ENCODE data around the gene LRRC32.

The LRRC32 gene, protein sequence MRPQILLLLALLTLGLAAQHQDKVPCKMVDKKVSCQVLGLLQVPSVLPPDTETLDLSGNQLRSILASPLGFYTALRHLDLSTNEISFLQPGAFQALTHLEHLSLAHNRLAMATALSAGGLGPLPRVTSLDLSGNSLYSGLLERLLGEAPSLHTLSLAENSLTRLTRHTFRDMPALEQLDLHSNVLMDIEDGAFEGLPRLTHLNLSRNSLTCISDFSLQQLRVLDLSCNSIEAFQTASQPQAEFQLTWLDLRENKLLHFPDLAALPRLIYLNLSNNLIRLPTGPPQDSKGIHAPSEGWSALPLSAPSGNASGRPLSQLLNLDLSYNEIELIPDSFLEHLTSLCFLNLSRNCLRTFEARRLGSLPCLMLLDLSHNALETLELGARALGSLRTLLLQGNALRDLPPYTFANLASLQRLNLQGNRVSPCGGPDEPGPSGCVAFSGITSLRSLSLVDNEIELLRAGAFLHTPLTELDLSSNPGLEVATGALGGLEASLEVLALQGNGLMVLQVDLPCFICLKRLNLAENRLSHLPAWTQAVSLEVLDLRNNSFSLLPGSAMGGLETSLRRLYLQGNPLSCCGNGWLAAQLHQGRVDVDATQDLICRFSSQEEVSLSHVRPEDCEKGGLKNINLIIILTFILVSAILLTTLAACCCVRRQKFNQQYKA

DNA sequence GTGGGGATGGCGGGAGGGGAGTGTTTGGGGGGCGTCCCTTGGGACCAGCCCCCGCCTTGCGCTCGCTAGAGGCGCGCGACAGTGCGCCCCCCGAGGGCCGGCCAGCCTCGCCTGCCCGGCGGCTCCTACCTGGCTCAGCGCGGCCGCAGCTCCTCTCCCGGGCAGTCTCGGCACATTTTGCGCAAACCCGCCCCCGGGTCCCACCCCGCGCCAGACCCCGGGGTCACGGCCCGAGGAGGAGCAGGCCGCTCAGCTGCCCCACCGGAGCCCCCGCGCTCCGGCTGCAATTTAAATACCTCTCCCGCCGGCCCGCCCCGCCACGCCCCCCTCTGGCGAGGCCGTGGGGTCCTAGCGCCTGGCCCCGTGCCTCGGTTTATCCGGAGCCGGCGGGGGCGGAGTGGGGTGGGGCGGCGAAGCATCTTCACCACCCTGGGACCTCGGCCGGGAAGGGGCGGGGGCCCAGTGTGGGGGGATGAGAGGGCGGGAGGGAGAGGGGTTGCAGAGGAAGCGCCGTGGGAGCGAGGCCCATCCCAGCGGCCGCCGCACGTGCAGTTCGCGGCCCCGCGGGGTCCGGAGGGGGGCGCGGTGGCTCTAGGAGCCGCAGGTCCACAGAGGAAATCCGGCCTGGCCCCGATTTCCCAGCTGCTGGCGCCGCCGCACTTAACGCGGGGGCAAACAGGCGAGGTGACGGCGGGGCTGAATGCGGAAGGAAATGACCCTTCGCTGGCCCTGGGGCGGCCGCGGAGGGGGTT lies at the start of gene LRRC32:
TSS of gene LRRC32 (minus strand) at position 263 of the 752 bp plus-strand sequence. CDS start 4,793 bp downstream, outside the sequence.
- DNase-seq = peak; percentile 35 to 46

DNA sequence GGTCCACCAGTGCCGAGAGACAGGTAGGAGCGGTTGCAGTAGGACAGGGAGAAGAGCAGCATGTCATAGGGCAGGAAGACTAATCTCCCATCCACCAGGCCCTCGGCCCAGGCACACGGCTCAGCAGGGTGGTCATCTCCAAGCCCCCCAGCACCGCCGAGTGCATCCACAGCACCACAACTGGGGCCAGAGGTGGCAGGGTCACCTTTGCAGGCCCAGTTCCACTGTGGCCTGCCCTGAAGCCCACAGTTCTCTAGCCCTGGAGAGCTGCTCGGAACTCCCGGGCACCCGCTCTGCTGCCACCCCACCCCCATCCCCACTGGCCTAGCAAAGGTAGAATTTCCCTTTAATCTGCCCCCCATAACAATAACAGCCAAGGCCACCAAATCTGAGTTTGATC lies 49.1 kb upstream of the LRRC32 start:
- DNase-seq = no peak

DNA sequence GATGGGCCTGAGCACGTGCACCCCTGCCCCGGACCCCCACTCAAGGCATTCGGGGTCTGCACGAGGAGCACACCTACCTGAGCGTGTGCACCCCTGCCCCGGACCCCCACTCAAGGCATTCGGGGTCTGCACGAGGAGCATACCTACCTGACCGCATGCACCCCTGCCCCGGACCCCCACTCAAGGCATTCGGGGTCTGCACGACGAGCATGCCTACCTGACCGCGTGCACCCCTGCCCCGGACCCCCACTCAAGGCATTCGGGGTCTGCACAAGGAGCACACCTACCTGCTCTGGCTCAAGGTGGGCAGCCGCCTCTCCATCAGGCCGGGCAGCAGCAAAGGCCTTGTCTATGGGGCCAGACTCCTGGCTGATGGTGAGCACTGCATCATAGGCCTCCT lies 48.7 kb upstream of the LRRC32 start:
- no peak for DNase-seq

DNA sequence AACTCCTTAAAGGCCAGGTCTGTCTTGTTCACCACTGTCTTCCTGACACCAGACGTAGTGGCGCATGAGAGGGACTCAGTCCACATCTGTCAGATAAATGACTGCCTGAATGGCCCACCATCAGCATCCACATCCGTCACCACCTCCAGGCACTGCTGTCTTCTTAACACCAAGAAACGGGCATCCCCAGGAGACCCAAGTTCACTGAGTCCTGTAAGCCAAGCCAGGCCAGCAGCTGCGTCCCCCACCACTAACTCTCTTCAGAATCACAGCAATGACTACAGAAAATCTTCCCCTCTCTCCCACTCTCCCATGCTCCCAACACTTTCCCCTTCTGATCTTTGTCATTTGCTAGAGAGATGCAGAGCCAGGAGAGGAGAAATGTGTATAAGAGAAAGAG lies 47.3 kb upstream of the LRRC32 start:
- DNase-seq = no peak

DNA sequence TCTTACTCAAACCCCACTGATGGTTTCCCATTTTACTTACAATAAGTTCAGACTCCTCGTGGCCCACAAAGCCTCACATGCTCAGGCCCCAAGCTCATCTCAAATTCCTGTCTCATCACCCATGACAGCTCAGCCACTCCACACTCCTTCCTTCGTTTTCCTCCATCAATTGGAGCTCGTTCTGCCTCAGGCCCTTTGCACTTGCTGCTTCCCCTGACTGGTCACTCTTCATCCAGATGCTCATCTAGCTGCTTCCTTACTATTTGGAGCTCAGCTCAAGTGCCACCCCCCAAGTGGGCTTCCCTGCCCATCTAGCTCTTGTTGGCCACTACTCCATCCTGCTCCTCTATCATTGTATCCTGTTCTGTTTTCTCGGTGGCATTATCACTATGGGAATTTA lies 46.8 kb upstream of the LRRC32 start:
- no peak for DNase-seq

DNA sequence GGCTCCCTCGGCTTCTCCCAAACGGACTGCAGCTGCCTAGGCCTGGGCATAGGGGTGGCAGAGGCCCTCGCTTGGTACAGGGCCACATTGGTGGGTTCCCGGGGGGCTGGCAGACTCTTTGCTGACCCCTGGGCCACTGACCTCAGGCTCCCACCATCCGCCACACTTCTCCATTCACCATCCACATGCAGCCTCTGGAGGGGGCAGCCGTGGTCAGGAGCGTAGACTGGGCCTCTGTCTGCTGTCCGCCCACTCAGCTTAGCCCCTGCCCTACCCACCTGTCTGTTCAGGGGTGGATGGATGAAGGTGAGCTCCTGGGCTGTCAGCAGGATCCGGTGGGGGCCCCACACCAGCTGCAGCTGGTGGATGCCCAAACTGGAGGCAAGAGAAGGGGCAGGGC lies 45.7 kb upstream of the LRRC32 start:
- DNase-seq = no peak

DNA sequence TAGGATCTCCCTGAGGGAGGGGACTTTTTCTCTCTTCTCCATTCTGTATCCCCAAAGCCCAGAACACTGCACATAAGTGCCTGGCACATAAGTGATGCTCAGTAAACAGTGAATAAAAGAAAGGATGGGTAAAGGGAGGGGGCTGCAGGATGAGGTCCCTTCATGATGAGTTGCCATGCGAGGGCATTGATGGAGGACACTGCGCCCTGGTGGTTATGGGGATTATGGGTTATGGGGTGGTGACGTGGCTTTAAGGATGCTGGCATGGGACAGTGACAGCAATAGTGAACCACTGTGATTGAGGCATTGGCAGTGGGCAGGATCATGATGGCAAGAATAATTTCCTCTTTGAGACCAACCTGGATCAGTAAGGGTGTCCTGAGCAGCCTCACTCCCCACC lies 43.9 kb upstream of the LRRC32 start:
- no peak for DNase-seq

DNA sequence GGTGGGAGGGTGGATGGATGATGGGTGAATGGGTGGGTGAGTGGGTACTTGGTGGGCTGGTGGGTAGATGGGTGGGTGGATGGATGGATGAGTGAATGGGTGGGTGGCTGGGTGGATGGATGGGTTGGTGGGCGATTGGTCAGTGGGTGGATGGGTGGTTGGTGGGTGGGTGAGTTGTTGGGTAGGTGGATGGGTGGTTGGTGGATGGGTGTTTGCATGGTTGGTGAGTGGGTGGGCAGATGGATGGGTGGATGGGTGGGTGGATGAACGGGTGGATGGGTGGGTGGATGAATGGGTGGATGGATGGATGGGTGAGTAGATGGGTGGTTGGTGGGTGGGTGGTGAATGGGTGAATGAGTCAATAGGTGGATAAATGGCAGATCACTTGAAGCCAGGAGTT lies 43.0 kb upstream of the LRRC32 start:
- no peak for DNase-seq

DNA sequence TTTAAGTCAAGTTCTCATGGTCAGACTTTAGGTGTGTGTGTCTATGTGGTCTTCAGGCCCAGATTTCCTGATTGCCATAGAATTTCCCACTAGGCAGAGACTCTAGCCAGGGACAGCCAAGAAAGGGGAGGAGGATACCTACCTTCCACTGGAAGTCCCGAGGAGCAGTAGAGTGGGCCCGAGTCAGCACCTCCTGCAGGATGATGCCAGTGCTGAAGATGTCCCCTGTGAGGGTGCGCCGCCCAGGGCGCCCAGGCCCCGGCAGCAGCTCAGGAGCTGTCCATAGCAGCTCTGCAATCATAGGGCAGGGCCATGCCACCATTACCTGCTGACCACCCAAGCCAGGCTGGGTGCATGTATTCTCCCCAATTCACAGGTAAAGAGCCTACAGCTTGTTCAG lies 41.6 kb upstream of the LRRC32 start:
- no peak for DNase-seq

DNA sequence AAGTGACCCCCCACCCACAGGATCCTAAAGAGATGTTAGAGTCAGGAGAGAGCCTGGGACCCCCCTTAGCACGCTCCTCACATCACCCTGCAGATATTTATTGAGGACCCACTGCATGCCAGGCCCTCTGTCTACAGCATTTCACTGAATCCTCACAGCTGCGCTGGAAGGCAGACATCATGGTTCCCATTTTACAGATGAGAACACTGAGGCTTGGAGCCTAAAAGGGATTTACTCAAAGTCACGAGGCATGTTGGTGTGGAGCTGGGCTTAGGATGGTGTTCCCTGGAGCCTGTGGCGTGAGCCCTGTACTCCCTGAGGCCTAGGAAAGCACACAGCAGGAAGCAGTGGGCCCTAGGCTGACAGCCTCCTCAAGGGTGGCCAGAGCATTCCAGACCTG lies 39.2 kb upstream of the LRRC32 start:
- no peak for DNase-seq

DNA sequence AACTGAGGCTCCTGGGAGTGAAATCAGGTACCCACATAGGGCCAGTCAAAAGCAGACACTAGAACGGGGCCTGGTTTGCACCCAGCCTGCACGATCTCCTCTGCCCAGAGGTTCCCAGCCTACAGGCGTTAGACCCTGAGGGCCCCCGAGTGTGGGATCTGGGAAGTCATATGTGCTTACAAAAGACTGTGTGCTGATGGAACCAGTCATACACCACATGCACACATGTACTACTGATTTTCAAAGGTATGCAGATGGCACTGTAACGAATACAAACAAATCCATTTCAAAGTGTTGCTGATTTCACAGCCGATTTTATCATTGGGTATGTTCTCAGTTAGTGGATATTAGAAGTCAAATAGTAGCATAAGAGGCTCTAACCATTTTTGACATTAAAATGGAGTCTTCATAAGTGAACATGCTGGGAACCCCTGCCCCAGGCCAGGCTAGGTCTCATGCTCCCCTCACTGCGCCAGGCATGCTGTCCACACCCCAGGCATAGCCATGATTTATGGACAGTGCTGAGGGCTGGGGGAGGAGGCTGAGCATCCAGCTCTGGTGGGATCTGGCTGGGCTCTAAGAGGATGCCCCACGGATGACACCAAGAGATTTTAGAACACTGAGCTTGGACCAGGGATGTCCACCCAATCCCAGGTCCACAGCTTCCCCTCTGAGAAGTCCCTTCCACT lies 38.6 kb upstream of the LRRC32 start:
- DNase-seq = no peak

DNA sequence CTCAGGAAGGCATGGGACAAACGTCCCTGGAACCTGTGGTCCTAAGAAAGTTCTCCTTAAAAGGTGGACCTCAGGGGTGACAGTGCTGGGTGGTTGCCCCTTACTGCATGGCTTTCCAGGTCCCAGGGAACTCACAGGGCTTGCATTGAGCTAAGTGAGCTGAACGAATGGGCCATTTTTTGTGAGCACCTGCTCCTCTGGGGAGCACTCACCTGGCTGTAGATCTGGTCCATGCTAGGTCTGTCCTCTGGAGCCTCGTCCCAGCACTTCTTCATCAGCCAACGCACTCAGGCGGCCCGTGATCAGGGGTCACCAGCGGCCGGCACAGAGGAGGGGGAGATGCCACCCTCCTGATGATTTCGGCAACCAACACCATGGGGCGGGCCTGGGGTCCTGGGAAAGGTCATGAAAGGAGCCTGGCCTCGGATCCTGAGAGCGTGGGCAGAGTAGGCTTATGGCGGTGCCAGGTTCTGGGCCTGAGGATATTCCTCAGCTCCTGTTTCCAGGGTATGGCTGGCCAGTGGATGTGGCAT lies 36.8 kb upstream of the LRRC32 start:
- DNase-seq = no peak

DNA sequence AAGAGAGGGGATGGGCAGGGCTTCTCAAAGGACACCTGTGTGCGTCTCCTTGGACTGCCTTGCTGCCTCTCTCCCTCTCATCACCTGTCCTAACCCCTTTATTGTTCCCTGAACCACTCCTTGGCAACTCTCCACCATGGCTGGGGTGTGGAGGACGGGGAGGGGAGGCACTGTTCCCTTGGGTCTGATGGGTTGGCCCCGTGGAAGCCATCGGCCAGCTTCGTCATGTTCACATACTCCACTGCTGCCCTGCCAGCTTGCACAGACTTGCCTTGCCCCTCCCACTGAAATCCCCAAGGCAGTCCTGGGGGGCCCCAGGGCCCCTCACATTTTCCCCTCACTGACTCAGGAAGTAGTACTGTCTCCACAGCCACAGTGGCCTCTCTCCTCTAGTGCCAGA lies 36.1 kb upstream of the LRRC32 start:
- no peak for DNase-seq

DNA sequence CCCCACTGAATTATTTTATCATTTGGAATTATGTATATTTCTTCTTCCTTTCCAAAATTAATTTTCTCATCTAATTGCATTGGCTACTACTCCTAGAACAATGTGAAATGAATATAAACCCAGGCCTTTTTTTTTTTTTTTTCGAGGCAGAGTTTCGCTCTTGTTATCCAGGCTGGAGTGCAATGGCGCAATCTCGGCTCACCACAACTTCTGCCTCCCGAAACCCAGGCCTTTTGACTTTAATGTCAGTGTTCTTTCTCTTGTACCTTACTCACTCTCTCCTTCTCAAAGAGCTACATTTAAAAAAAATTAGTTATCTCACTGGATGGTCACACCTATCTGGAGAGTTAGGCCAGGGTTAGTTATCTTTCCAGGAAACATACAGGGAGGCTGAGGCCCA lies 35.3 kb upstream of the LRRC32 start:
- no peak for DNase-seq

DNA sequence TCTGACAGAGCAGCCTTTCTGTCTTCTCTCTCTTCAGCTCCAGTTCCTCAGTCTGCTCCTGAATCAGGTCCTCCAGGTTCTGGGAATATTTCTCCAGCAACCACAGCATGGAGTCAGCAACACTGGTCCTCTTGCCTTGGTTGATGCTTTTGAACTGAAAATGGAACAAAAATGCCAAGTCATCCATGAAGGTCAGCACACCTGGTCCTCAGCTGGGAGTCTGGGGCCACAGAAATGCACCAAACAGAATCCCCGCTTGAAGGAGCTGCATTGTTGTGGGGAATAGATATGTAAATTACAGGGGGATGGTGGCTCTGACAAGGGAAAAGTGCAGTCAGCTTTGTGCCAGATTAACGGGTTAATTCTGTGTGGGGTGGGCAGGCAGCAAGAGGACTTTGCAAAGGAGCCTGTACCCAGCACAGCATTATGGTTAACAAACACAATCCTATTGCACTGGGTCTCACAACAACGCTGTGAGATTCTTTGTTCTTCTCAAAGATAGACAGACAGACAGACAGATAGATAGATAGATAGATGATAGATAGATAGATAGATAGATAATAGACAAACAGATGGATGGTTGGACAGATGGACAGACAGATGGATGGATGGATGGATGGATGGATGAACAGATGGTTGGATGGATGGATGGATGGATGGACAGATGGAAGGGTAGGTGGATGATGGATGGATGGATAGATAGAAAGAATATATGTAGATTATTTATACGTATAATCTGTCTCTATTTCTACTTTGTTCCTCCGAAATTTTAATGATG lies 33.8 kb upstream of the LRRC32 start:
- no peak for DNase-seq

DNA sequence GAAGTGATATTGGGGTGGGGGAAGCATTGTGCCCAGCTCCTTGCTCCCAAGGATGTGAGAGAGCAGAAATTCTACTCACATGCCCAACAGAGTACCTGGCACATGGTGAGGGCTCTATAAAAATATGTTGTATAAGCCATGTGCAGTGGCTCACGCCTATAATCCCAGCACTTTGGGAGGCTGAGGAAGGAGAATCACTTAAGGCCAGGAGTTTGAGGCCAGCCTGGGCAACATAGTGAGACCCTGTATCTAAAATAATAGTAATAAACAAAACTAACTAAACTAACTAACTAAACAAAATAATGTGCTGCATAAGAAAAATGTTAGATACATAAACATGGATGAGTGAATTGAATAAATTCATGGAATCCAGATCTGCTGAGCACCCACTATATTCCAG lies 33.2 kb upstream of the LRRC32 start:
- no peak for DNase-seq

DNA sequence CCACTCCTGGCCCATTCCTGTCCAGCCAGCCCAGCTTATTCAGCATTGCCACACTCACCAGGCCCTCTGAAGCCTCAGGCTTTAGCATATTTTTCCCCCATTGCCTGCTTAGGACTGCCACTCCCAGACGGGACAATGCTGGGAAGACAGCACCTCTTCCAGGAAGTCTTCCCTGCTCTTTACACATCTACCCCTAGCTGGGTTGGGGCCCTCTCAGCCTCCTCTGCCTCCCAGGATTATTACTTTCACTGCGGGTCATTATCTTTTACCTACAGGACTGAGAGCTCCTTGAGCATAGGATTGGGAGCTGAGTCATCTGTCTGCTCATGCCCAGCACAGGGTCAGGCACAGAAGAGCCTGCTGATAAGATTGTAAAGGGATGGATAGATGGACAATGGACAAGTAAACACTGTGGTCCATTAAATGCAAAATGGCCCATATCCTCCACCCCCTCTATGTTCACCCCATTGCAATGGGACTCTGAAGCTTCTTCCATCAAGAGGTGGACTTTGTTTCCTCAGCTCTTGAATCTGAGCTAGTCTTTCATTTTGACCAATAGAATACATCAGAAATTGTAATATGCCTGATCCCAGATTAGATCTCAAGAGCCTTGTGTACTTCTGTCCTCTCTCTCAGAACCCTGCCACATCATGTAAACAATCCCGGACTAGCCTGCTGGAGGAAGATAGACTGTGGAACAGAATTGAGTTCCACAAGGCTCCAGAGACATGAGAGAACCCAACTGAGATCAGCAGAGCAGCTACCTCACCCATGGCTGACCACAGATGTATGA lies 32.0 kb upstream of the LRRC32 start:
- DNase-seq = no peak

DNA sequence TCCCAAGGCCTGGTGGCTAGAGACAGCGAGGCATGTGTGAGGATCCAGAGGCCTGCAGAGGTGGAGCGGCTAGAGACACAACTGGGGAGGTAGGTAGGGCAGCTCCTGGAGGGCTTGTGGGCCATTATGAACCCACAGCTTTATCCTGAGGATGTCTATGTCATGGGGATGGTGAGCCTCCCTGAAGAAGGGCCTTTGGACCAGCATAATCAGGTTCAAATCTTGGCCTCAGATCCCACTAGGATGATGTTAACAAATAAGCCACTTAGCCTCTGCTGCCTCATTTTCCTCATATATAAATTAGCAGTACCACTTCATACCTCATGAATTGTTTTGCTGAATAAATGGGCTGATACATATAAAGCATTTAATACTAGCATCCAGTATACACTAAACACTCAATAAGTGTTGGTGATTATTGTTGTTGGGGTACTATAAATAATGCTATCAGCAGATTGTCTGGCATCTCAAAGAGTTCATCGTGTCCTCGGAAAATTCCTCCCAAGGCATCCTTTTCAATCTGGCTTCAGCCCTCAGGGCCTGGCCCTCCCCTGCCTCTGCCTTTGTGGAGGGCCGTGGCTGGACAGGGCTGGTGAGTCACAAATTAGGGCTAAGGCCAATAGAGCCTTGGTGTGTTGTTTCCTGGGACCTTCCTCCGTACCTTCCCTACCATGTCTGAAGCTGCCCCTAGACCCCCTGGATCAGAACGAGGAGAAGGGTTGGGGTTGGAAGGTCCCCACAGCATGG lies 30.9 kb upstream of the LRRC32 start:
- DNase-seq = no peak

DNA sequence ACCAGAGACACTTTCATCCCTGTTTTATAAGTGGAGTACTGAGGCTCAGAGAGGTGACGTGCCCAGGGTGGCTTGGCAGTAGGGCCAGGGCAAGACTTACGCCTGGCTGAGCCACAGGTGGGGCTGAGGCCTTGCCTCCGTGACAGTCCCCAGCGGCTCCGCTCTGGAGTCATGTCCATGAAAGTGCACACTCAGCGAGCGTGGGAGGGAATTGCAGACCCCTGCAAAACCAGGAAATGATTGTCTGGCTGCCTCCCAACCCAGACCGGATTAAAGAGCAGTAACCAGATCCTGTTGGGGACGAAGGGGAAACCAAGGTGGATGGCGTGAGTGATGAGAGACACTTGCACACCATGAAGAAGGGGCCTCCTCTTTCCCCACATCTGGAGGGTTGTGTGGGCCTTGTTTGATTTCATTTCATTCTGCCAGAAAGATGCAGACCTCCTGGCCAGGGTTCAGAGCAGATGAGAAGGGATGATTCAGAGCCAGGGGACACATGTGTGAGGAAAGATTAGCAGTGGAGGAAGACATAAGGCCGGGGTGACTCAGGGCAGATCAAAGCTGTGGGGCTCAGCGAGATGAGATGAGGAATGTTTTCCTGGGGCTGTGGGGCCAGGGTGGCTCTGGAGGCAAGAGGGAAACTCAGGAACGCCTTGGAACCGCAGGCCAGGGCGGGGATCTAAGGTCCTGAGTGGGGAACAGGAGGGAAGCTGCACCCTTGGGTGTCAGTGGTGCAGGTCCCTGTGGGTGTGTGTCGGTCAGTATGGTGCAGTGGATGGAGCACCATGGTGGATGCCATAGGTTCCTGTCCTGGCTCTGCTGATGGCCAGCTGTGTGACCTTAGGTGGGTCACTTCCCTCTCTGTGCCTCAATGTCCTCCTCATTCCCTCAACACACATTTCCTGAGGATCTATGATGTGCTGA lies 29.9 kb upstream of the LRRC32 start:
- no peak for DNase-seq
